ENCODE data around the gene B3GALT2. TPM values are rescaled to one million over a fixed set of nuclear protein-coding genes. Genes with fewer than 3 reads are reported as not detected.

The B3GALT2 gene
- total and polyA plus RNA-seq, 2 of the 8 experiments (the other 6 are each of a cell fraction or from before 2014, with no cell fraction given): not detected

MicroRNAs within 50 kb of the gene (microRNA counts, 767-probe panel; counts per million panel counts)
- microRNA hsa-miR-1278: 879 counts per million, percentile 95 among the panel's probes with 10 or more counts

Small RNA genes within 50 kb of the gene (microRNA-seq; reads per million reads assigned to microRNA genes)
- 0 reads per million in 2 experiments for gene MIR1278 (ENCODE audit: borderline microRNAs expressed in 2 of 2, borderline number of aligned reads in 2 of 2, borderline replicate concordance in 1 of 2)

Small RNA genes within 50 kb of the gene (small RNA-seq; reads per million reads assigned to genes)
- gene MIR1278 (ENCODE audit: insufficient read depth): 4.6 reads per million, percentile 58 among the genes with 10 or more reads in this experiment

Other genes with a start within 250 kb of the B3GALT2 start
- 34.4 and 40.0 TPM in 2 replicates for gene UCHL5, start 127.3 kb downstream of the B3GALT2 start, total RNA-seq (2021; fragmentation: NEBNext Ultra II Directional; extraction: Animal tissue kit (Norgen Biotek cat#: 25700))
- gene UCHL5, start 127.3 kb downstream of the B3GALT2 start, polyA plus RNA-seq (2011; rRNA removed): 6.2 and 12.0 TPM in 2 replicates
- 88.0 and 103 TPM in 2 replicates for gene RO60, start 127.0 kb downstream of the B3GALT2 start, total RNA-seq (2021; fragmentation: NEBNext Ultra II Directional; extraction: Animal tissue kit (Norgen Biotek cat#: 25700))
- gene RO60, start 127.0 kb downstream of the B3GALT2 start, polyA plus RNA-seq (2011; rRNA removed): 11.8 and 13.6 TPM in 2 replicates
- 13.5 and 14.2 TPM in 2 replicates for gene GLRX2, start 81.2 kb downstream of the B3GALT2 start, total RNA-seq (2021; fragmentation: NEBNext Ultra II Directional; extraction: Animal tissue kit (Norgen Biotek cat#: 25700))
- gene GLRX2, start 81.2 kb downstream of the B3GALT2 start, polyA plus RNA-seq (2011; rRNA removed): 3.4 and 4.8 TPM in 2 replicates
- gene CDC73, start 64.6 kb downstream of the B3GALT2 start, total RNA-seq (2021; fragmentation: NEBNext Ultra II Directional; extraction: Animal tissue kit (Norgen Biotek cat#: 25700)): 61.2 and 64.0 TPM in 2 replicates
- gene CDC73, start 64.6 kb downstream of the B3GALT2 start, polyA plus RNA-seq (2011; rRNA removed): 6.5 and 9.8 TPM in 2 replicates